GM19324 (cell line): ENCODE results near the gene GNE.
"Not testable (repeated sequence)": the region's sequence is repeated elsewhere in the genome, so short reads cannot be mapped to it uniquely, and the experiment has no call there.

Source experiments
- ATAC-seq: cut with Tn5 transposase; IDR thresholded peaks from one replicate; pipeline ENCODE4 v1.9.1; 2021; ENCODE audit warnings: mild to moderate bottlenecking, moderate library complexity; ENCODE audit not compliant: unreplicated experiment, low FRiP score

The GNE gene

DNA sequence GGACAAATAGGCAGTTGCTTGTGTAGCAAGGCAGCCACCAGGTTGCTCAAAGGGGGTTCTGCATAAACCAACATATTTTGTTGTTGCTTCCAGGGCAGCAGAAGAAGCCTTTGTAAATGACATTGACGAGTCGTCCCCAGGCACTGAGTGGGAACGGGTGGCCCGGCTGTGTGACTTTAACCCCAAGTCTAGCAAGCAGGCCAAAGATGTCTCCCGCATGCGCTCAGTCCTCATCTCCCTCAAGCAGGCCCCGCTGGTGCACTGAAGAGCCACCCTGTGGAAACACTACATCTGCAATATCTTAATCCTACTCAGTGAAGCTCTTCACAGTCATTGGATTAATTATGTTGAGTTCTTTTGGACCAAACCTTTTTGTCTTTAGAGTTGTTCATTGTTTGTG lies 46.7 kb downstream of the GNE start:
- ATAC-seq: no peak

DNA sequence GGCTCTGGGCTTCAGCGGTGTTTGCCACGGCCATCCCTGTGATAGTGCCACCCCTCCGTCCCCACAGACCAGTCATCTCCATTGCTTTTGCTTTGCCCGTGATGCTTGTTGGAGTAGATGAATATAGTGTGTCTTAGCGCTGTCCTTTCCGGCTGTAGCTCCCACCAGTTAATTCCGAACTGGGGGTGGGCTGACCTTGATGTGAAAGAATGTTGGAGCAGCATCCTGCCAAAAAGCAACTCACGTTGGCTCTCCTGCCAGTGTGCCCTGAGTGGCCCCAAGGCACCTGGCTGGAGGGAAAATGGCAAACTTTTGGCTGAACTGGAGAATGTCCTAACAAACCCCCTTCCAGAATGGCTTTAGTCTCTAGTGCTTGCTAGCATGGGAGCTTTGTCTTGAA lies 47.5 kb downstream of the GNE start:
- ATAC-seq: no peak

GRCh38 chr9:36208521-36209253 lies 49.6 kb downstream of the GNE start:
- ATAC-seq: no peak

GRCh38 chr9:36207546-36208012 lies 50.7 kb downstream of the GNE start:
- no peak for ATAC-seq

DNA sequence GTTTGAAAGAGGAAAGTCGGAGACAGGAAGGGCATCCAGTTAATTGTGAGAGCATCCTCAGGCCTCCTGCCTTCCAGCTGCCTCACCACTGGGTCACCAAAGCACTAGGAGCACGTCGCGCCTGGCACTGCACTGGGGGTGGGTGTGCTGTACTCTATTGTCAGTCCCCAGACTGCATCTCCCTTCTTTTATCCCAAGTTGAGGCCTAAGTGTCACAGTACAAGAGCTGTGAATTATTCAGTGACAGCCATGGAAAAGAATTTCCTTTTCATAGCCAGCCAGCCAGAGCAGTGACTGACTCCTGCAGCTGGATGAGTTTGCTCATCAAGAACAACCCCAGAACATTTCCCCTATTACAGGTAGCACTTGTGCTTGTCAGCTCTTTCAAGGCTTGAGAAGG lies 51.2 kb downstream of the GNE start:
- ATAC-seq: no peak

- no peak for ATAC-seq
Measured at GRCh38 chr9:36204906-36205547, 53.2 kb downstream of the GNE start.

DNA sequence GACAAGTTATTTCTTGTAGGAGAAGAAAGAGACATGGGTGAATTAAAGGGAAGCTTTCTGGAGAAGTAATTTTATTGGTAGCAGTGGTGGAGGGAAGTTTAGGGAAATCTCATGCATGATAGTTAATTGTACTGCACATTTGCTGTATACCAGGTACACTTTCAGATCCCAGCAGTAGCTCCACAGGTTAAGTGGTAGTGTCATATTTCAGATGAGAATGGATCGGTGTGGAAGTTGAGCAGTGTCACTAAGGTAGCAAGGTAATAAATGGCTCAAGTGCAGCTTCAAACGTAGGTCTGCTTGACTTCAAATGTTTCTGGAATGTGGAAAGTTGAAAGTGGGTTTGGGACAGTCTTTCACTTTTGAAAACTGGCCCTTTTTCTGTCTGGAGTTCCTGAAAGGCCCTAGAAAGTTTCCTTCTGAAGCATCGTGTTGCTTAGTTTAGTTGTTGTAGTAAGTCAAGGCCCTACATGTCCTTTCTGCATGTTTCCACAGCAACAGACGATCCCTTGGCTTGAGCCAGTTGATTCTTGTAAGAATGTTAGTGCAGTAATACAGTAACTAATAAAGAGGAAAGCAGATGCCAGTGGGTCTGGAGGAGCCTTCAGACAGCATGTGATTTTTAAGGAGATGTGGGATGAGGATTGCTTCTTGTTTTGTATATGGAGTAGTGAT lies 63.8 kb downstream of the GNE start:
- ATAC-seq: no peak

GRCh38 chr9:36193023-36193422 lies 65.2 kb downstream of the GNE start:
- ATAC-seq: no peak

DNA sequence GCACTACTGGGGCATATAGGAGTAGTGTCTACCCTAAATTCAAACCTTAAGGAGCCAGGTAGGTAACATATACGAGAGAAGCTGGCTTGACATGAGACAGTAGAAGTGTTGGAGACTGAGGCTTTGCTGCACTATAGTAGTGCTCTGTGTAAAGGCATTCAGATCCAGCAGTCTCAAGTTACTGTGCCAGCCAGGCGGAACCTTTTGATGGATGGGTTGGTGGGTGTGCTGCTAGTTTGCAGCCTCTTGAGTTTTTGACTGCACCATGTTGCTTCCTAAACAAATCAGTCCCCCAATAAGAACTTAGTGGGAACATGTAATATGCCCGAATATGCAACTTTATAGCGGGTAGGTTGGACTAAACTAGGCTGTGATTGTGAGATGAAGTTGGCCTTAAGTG lies 66.1 kb downstream of the GNE start:
- no peak for ATAC-seq

GRCh38 chr9:36191686-36192085 lies 66.6 kb downstream of the GNE start:
- ATAC-seq: no peak

GRCh38 chr9:36191290-36191645 lies 67.0 kb downstream of the GNE start:
- peak; percentile 13 for ATAC-seq

- peak; percentile 97 for ATAC-seq
Measured at GRCh38 chr9:36190388-36191289, 67.6 kb downstream of the GNE start, which contains the start of gene CLTA. TSS of gene CLTA (plus strand) at chr9:36190921. CDS start at chr9:36191057, 136 bp downstream.

- ATAC-seq: no peak
Measured at GRCh38 chr9:36189976-36190375, 68.3 kb downstream of the GNE start.

- no peak for ATAC-seq
Measured at GRCh38 chr9:36188212-36188611, 70.0 kb downstream of the GNE start.

- ATAC-seq: no peak
Measured at GRCh38 chr9:36187414-36187813, 70.8 kb downstream of the GNE start.

DNA sequence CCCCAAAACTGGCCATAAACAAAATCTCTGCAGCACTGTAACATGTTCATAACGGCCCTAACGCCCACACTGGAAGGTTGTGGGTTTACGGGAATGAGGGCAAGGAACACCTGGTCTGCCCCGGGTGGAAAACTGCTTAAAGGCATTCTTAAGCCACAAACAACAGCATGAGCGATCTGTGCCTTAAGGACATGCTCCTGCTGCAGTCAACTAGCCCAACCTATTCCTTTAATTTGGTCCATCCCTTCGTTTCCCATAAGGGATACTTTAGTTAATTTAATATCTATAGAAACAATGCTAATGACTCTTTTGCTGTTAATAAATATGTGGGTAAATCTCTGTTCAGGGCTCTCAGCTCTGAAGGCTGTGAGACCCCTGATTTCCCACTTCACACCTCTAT lies 78.0 kb downstream of the GNE start:
- ATAC-seq: not testable (repeated sequence)

- no peak for ATAC-seq
Measured at GRCh38 chr9:36177571-36177970, 80.7 kb downstream of the GNE start.

GRCh38 chr9:36176496-36176895 lies 81.8 kb downstream of the GNE start:
- not testable (repeated sequence) for ATAC-seq

DNA sequence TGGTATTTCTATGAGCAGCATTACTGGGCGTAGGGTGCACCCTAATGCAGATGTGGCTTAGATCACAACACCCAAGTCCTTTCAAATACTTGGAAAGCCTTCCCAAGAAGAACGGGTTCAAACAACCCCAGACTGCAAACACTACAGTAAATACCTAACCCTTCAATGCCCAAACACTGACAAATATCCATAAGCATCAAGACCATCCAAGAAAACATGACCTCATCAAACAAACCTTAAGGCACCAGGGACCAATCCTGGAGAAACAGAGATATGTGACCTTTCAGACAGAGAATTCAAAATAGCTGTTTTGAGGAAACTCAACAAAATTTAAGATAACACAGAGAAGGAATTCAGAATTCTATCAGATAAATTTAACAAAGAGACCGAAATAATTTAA lies 83.0 kb downstream of the GNE start:
- not testable (repeated sequence) for ATAC-seq

DNA sequence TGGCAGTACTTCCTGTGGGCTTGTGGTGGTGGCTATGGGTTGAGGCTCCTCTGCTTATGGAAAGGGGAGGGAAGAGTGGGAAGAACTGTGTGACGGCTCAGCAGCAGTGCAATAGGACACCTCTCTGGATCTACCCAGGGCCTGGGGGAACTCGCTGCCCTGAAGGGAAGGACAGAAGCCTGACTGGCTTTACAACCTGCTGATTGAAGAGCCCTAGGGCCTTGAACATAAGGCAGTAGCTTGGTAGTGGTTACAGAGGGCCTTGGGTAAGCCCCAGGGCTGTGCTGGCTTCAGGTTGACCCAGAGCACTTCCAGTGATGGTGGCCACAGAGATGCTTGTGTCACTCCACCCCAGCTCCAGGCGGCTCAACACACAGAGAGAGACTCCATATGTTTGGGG lies 83.5 kb downstream of the GNE start:
- ATAC-seq: no peak

- ATAC-seq: no peak
Measured at GRCh38 chr9:36174271-36174670, 84.0 kb downstream of the GNE start.
